CD14-positive monocyte (primary cell): Measurements from ENCODE around the gene GTPBP4. TPM values are rescaled to one million over a fixed set of nuclear protein-coding genes. Genes with fewer than 3 reads are reported as not detected.
A peak's percentile ranks its signal among the peaks of the same experiment; 100 is the strongest.

Experiments used
- DNase-seq, 3 donors: peaks; one replicate each; pipeline ENCODE4 v3.0.0-alpha.2; 2011 to 2022
- H2AFZ ChIP-seq: 2 replicates; pipeline ENCODE4 v1.6.0; 2012; ENCODE audit warnings: mild to moderate bottlenecking, low read depth, low read length, inconsistent platforms; ENCODE audit not compliant: insufficient read depth, poor library complexity, severe bottlenecking
- H3K27ac ChIP-seq, 2 donors: 1 replicate in 1 of 2; 2 replicates in 1 of 2; pipeline ENCODE4 v1.5.1; 2012 to 2013; ENCODE audit warnings: low read length in 2 of 2, control low read depth in 1 of 2, inconsistent platforms in 1 of 2, low read depth in 1 of 2, mild to moderate bottlenecking in 1 of 2
- H3K27me3 ChIP-seq, 2 donors: one replicate each; pipeline versions ENCODE4 v1.6.0 to v1.6.1; 2011 to 2013; ENCODE audit warnings: low read length in 2 of 2; ENCODE audit not compliant: control insufficient read depth in 2 of 2, insufficient read depth in 2 of 2
- H3K36me3 ChIP-seq, 2 donors: replicated peaks in 1 of 2; 1 replicate in 1 of 2; 2 replicates in 1 of 2; pipeline versions ENCODE4 v1.5.1 to v1.6.1; 2012 to 2013; ENCODE audit warnings: low read length in 2 of 2, control low read depth in 1 of 2, inconsistent platforms in 1 of 2, mild to moderate bottlenecking in 1 of 2; ENCODE audit not compliant: insufficient read depth in 2 of 2, control insufficient read depth in 1 of 2
- H3K4me1 ChIP-seq, 2 donors: 1 replicate in 1 of 2; 2 replicates in 1 of 2; pipeline versions ENCODE4 v1.5.1 to v1.6.1; 2012 to 2013; ENCODE audit warnings: low read length in 2 of 2, control low read depth in 1 of 2, inconsistent platforms in 1 of 2, mild to moderate bottlenecking in 1 of 2, moderate library complexity in 1 of 2; ENCODE audit not compliant: insufficient read depth in 2 of 2, control insufficient read depth in 1 of 2
- H3K4me2 ChIP-seq: replicated peaks from 2 replicates; pipeline ENCODE3; 2012; ENCODE audit warnings: low read length, moderate library complexity, mild to moderate bottlenecking; ENCODE audit not compliant: poor library complexity, severe bottlenecking; ENCODE audit errors: extremely low read depth
- H3K4me3 ChIP-seq, 3 experiments: fragments of 200-600 bp in 1 of 3; sonication (generic) in 1 of 3; replicated peaks in 1 of 3; 1 replicate in 2 of 3; 2 replicates in 1 of 3; pipeline ENCODE4 v1.5.1; 2011 to 2013; ENCODE audit warnings: low read length in 3 of 3, mild to moderate bottlenecking in 3 of 3, control low read depth in 2 of 3, low read depth in 2 of 3, inconsistent platforms in 1 of 3, moderate library complexity in 1 of 3
- H3K79me2 ChIP-seq: 2 replicates; pipeline ENCODE4 v1.6.0; 2012; ENCODE audit warnings: mild to moderate bottlenecking, control low read depth, inconsistent platforms, low read length, moderate library complexity; ENCODE audit not compliant: insufficient read depth
- H3K9ac ChIP-seq: 2 replicates; pipeline ENCODE4 v1.6.0; 2017; ENCODE audit warnings: low read length, mild to moderate bottlenecking; ENCODE audit not compliant: insufficient read depth, poor library complexity, severe bottlenecking
- H3K9me3 ChIP-seq, 2 donors: replicated peaks in 1 of 2; 1 replicate in 1 of 2; 2 replicates in 1 of 2; pipeline versions ENCODE4 v1.5.1 to v1.6.1; 2012 to 2013; ENCODE audit warnings: low read length in 2 of 2, control low read depth in 1 of 2; ENCODE audit not compliant: control insufficient read depth in 1 of 2, insufficient read depth in 1 of 2
- H4K20me1 ChIP-seq: 2 replicates; pipeline ENCODE4 v1.6.0; 2012; ENCODE audit warnings: mild to moderate bottlenecking, low read length, control low read depth, moderate library complexity; ENCODE audit not compliant: insufficient read depth
- H3K27ac Mint-ChIP-seq, 7 donors: one replicate each; pipeline ENCODE4 v1.8.0; 2020; ENCODE audit warnings: mild to moderate bottlenecking in 7 of 7, mixed read lengths in 7 of 7, moderate library complexity in 6 of 7, inconsistent platforms in 2 of 7
- H3K27me3 Mint-ChIP-seq, 3 donors: one replicate each; pipeline ENCODE4 v1.8.0; 2021 to 2022; ENCODE audit warnings: low read depth in 3 of 3, mild to moderate bottlenecking in 3 of 3, mixed read lengths in 3 of 3, moderate library complexity in 3 of 3, inconsistent platforms in 1 of 3
- H3K36me3 Mint-ChIP-seq, 2 donors: one replicate each; pipeline ENCODE4 v1.8.0; 2020; ENCODE audit warnings: mixed read lengths in 2 of 2, inconsistent platforms in 1 of 2, mild to moderate bottlenecking in 1 of 2
- H3K4me1 Mint-ChIP-seq: one replicate; pipeline ENCODE4 v1.8.0; 2020; ENCODE audit warnings: mild to moderate bottlenecking, mixed read lengths
- H3K4me3 Mint-ChIP-seq, 2 donors: one replicate each; pipeline ENCODE4 v1.8.0; 2020; ENCODE audit warnings: mild to moderate bottlenecking in 2 of 2, mixed read lengths in 2 of 2, moderate library complexity in 1 of 2
- H3K9me3 Mint-ChIP-seq, 7 donors: one replicate each; pipeline ENCODE4 v1.8.0; 2020 to 2022; ENCODE audit warnings: mixed read lengths in 7 of 7, mild to moderate bottlenecking in 6 of 7, moderate library complexity in 6 of 7, inconsistent platforms in 2 of 7
- WGBS: methylation state at CpG from one replicate; pipeline ENCODE4 v1.1.5; 2013; ENCODE audit warnings: missing lambda C conversion rate; ENCODE audit not compliant: insufficient coverage; 5-methylcytosine and 5-hydroxymethylcytosine counted together
- intact Hi-C, 2 donors: fragments of 100-400 bp; cut with micrococcal nuclease; formaldehyde crosslinking; loops; one replicate each; pipeline versions ENCODE4 v1.15.0 to v1.15.1; 2023
- polyA plus RNA-seq, 3 donors: library from polyadenylated mRNA; depleted of rRNA in 1 of 3; unstranded in 2 of 3; stranded (reverse) in 1 of 3; fragments of 300-500 nt in 2 of 3; fragments of >200 nt in 1 of 3; fragmentation: Illumina TruSeq in 2 of 3; gene quantifications; 1 replicate in 2 of 3; 2 replicates in 1 of 3; pipeline ENCODE4 v1.2.3, GENCODE V29; 2012 to 2021
- TF ChIP-seq, protein P1 (sequence below): fragments of 200-600 bp; IDR thresholded peaks from one replicate; pipeline ENCODE4 v1.8.0; 2022; ENCODE audit warnings: antibody characterized with exemption, mild to moderate bottlenecking

Gene GTPBP4
- polyA plus RNA-seq, 3 donors, result 9.9 to 16.1 (median 12.2) TPM

DNA sequence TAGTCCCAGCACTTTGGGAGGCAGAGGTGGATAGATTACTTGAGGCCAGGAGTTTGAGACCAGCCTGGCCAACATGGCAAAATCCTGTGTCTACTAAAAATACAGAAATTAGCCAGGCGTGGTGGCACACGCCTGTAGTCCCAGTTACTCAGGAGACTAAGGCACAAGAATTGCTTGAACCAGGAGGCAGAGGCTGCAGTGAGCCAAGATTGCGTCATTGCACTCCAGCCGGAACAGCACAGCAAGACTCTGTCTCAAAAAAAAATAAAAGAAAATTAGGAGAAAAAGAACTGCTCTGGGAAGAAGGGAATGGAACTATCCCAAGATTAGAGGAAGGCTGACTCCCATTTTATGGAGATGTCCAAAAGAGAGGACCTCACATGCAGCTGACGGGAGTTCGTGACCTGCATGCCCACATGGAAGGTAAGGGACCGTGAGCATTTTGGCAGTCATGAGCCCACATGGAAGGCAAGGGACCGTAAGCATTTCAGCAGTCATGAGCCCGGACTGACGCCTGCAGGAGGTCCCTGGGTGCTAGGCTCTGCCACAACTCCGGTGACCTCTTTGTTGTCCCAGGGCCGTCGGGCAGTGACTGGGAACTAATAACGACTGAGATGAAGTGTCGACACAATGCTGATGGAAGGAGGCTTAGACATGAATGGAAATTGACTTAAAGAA, 18.6 kb upstream of the GTPBP4 start:
- Mint-ChIP-seq H3K27ac (peak overlapping the region in 1 of 7 donors; percentile 46), H3K27me3 (peaks cover 2 to 9% (median 7%) of the 10 kb centered on the region in 3 donors), H3K4me1 (peaks cover 21% of the 10 kb centered on the region), H3K9me3 (peaks cover 0 to 7% (median 4%) of the 10 kb centered on the region in 7 donors), H3K36me3 (no peaks in the 10 kb centered on the region), H3K4me3 (peak overlapping the region in 1 of 2 donors; percentile 16)
- Histone ChIP-seq H3K9me3 (no peaks in the 10 kb centered on the region), H3K4me2 (no peak overlapping the region), H2AFZ (no peak overlapping the region), H4K20me1 (no peaks in the 10 kb centered on the region), H3K9ac (no peak overlapping the region), H3K4me1 (peaks cover 13 to 20% of the 10 kb centered on the region in 2 donors), H3K36me3 (no peaks in the 10 kb centered on the region), H3K4me3 (no peak overlapping the region), H3K79me2 (no peaks in the 10 kb centered on the region), H3K27me3 (no peaks in the 10 kb centered on the region), H3K27ac (no peak overlapping the region)
- TF ChIP-seq, protein P1, sequence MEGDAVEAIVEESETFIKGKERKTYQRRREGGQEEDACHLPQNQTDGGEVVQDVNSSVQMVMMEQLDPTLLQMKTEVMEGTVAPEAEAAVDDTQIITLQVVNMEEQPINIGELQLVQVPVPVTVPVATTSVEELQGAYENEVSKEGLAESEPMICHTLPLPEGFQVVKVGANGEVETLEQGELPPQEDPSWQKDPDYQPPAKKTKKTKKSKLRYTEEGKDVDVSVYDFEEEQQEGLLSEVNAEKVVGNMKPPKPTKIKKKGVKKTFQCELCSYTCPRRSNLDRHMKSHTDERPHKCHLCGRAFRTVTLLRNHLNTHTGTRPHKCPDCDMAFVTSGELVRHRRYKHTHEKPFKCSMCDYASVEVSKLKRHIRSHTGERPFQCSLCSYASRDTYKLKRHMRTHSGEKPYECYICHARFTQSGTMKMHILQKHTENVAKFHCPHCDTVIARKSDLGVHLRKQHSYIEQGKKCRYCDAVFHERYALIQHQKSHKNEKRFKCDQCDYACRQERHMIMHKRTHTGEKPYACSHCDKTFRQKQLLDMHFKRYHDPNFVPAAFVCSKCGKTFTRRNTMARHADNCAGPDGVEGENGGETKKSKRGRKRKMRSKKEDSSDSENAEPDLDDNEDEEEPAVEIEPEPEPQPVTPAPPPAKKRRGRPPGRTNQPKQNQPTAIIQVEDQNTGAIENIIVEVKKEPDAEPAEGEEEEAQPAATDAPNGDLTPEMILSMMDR, result no peak
- 94% methylated on average over 13 of the region's 15 CpGs for WGBS
- intact Hi-C loops, result no loop called here
- no peak for DNase-seq

DNA sequence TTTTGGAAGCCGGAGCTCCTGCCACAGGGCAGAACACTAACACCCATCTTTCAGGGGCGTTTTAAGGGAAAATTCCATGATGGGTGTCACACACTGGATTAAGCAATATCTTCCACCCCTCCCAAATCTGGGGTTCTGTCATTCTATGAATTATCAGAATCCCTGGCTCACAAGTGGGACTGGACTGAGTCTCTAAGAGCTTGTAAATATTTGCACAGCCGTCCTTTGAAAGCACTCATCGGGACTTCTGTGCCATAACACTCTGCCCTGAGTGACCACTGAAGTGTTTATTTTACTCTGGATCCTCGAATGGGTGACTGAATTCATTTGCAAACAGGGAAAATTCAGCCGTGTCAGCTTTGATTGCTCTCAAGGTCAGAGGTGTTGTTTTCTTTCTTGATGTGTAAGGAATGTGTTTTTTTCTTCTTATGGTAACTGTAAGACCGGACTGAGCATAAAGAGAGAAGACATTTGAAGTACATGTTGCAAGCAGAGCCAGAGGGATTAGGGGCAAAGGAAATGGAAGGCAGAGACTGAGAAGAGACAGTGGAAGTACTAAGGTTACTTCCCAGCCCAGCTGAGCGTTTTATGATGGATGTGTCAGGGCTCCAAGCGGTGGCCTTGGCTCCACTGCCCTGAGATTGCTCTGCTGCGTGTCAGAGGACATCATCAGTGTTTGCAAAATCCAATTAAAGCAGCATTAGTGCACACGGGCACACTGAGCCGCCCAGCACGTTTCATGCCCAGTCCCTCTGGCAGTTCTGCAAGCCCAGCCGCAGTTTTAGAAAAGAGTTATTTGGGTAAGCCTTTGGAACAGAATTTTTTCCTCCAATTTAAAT, 17.7 kb upstream of the GTPBP4 start:
- Mint-ChIP-seq H3K4me1 (peaks cover 21% of the 10 kb centered on the region), H3K4me3 (no peak overlapping the region), H3K9me3 (peaks cover 0 to 8% (median 4%) of the 10 kb centered on the region in 7 donors), H3K27me3 (peaks cover 2 to 9% (median 7%) of the 10 kb centered on the region in 3 donors), H3K27ac (peak overlapping the region in 4 of 7 donors; percentile 4 to 68 (median 28)), H3K36me3 (no peaks in the 10 kb centered on the region)
- Histone ChIP-seq H2AFZ (no peak overlapping the region), H3K9ac (no peak overlapping the region), H3K27ac (no peak overlapping the region), H3K4me3 (no peak overlapping the region), H3K9me3 (peaks cover 0 to 2% of the 10 kb centered on the region in 2 donors), H3K4me2 (peak overlapping the region; percentile 2), H3K4me1 (peaks cover 13 to 20% of the 10 kb centered on the region in 2 donors), H3K27me3 (no peaks in the 10 kb centered on the region), H4K20me1 (no peaks in the 10 kb centered on the region), H3K36me3 (no peaks in the 10 kb centered on the region), H3K79me2 (no peaks in the 10 kb centered on the region)
- TF ChIP-seq, protein P1, result no peak
- DNase-seq, result no peak
- WGBS, result 78% methylated on average over 11 of the region's 14 CpGs
- intact Hi-C loops, result no loop called here
